ENCODE results near the gene PRSS8.

DNA sequence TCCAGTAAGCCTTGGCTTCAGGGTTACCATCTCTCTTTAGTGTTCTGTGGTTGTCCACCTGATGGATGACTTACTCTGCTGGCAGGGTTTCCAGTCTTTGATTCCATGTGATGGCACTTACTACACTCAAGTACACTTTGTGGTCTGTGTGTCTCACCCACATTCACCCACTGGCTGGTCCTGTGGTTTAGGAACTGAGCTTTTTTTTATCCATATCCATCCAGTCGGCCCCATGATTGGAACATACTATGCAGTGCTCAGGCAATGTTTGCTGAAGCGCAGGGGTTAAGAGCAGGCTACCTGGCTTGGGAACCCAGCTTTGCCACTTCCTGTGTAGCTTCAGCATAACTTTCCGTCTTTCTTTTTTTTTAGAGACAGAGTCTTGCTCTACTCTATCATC is 41.6 kb upstream of the PRSS8 start:
- TF ChIP-seq ZNF274 (IDR thresholded peaks at IDR 0.05; ENCODE audit: low read depth, low read length) (no peak), YY1 (IDR thresholded peaks at IDR 0.05; ENCODE audit: insufficient read depth, insufficient read length) (no peak)
